ENCODE results near the gene SCART1.
"Not testable (repeated sequence)": the region's sequence is repeated elsewhere in the genome, so short reads cannot be mapped to it uniquely, and the experiment has no call there.

Gene SCART1

DNA sequence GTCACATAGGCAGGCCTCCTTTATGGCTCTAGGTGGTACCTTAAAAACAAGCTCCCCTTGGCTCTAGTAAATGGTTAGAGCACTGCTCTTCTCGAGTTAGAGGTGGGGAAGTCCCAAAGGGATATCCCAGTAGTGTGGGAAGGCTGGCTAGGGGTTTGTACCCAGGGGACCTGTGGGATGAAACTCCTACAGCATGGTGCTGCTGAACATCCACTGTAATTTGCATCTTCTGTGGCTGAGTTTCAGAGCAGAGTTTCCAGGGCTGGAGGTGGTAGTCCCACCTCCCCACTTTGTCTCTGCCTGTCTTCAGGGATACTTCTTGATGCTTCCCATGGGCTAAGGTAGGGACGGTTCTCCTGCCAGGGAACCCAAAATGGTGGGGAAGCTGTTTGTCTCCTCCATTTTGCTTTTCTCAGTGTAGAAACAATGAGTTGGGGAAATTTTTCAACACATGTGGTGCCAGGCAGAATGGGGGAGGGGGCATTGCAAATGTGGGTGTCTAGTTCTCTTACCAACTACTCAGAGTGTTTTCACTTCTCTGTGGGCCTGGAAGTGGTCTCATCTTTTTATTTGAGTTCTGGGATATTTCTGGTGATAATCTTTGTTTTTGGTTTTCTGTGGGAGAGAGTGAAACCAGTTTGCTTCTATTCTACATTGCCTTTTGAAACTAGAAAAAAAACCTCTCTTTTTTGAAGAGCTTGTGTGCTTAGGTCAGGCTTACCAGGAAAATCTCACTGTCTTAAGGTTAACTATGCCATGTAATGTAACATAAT is 36.3 kb downstream of the SCART1 start:
- Mint-ChIP-seq H3K36me3 (ENCODE audit: low read depth) (peaks cover 1% of the 10 kb centered on the region), H3K27ac (no peak overlapping the region), H3K4me1 (ENCODE audit: low read depth) (no peaks in the 10 kb centered on the region), H3K9me3 (peaks cover 36% of the 10 kb centered on the region), H3K27me3 (ENCODE audit: low read depth) (peaks cover 10% of the 10 kb centered on the region), H3K4me3 (no peak overlapping the region)

DNA sequence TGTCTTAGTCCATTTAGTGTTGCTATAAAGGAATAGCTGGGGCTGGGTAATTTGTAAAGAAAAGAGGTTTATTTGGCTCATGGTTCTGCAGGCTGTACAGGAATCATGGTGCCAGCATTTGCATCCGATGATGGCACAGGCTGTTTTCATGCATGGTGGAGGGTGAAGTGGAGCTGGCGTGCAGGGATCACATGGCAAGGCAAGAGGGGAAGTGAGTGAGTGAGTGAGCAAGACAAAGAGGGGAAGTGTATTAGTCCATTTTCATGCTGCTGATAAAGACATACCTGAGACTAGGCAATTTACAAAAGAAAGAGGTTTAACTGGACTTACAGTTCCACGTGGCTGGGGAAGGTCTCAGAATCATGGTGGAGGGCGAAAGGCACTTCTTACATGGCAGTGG is 39.8 kb downstream of the SCART1 start:
- H3K4me1 Mint-ChIP-seq (ENCODE audit: low read depth); H3K9me3 Mint-ChIP-seq: not testable (repeated sequence)

DNA sequence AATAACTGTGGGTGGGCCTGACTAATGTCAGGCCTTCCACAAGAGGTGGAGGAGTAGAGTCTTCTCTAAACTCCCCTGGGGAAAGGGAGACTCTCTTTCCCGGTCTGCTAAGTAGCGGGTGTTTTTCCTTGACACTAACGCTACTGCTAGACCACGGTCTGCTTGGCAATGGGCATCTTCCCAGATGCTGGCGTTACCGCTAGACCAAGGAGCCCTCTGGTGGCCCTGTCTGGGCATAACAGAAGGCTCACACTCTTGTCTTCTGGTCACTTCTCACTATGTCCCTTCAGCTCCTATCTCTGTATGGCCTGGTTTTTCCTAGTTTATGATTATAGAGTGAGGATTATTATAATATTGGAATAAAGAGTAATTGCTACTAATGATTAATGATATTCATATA is 43.6 kb downstream of the SCART1 start:
- not testable (repeated sequence) for H3K36me3 Mint-ChIP-seq (ENCODE audit: low read depth); H3K9me3 Mint-ChIP-seq; H3K4me1 Mint-ChIP-seq (ENCODE audit: low read depth); H3K27ac Mint-ChIP-seq; H3K27me3 Mint-ChIP-seq (ENCODE audit: low read depth); H3K4me3 Mint-ChIP-seq

More for the DNA sequence above, 39.8 kb downstream of the SCART1 start:
- not testable (repeated sequence) for H3K27ac Mint-ChIP-seq; H3K36me3 Mint-ChIP-seq (ENCODE audit: low read depth); H3K27me3 Mint-ChIP-seq (ENCODE audit: low read depth); H3K4me3 Mint-ChIP-seq

DNA sequence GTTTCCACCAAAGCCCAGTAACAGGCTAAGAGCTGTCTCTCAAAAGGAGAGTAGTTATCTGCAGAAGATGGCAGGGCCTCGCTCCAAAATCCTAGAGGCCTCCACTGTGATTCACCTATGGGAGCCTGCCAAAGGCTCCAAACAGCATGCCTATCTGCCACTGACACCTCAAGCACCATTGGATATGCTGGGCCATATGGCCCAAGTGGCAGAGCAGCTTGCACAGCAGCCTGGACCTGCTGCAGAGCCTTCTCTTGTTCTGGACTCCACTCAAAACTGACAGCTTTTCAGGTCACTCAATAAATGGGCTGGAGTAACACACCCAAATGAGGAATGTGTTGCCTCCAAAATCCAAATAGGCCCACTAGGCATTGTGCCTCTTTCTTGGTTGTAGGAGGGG is 45.4 kb downstream of the SCART1 start:
- H3K27me3 Mint-ChIP-seq (ENCODE audit: low read depth); H3K4me1 Mint-ChIP-seq (ENCODE audit: low read depth); H3K27ac Mint-ChIP-seq; H3K9me3 Mint-ChIP-seq; H3K36me3 Mint-ChIP-seq (ENCODE audit: low read depth); H3K4me3 Mint-ChIP-seq: not testable (repeated sequence)

DNA sequence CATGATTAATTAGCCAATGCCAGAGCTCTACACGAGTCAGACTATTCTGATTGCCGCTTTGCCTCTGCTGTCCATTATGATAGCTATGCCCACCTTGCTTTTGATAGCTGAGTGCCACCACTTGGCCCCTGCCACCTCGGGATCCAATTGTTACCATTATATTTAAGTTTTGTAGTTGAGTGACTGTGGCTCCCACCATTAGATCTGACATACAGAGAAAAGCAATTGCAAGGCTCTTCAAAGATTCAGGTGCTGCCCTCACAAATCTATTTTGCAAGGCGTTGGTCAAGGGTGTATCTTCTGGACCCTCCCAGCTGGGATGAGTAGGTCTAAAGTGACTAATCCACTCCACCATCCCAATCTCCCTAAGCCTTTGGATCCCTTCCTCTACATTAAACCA is 47.2 kb downstream of the SCART1 start:
- H3K4me1 Mint-ChIP-seq (ENCODE audit: low read depth); H3K36me3 Mint-ChIP-seq (ENCODE audit: low read depth); H3K27me3 Mint-ChIP-seq (ENCODE audit: low read depth); H3K9me3 Mint-ChIP-seq; H3K4me3 Mint-ChIP-seq; H3K27ac Mint-ChIP-seq: not testable (repeated sequence)

DNA sequence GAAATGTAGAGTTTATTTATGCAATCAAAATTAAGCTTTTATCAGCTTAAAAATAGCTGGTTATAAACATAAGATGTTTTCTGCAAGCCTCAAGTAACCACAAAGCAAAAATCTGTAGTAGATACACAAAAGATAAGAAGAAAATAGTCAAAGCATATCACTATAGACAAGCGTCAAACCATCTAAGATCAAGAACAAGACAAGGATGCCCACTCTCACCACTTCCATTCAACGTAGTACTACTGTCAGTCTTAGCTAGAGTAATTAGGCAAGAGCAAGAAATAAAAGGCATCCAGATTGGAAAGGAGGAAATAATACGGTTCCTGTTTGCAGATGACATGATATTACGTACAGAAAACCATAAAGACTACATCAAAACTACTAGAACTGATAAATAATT is 56.0 kb downstream of the SCART1 start:
- peaks cover 2% of the 10 kb centered on the region for H3K36me3 Mint-ChIP-seq (ENCODE audit: low read depth)
- no peak overlapping the region for H3K4me3 Mint-ChIP-seq
- H3K4me1 Mint-ChIP-seq (ENCODE audit: low read depth): no peaks in the 10 kb centered on the region
- H3K9me3 Mint-ChIP-seq: peaks cover 12% of the 10 kb centered on the region
- H3K27me3 Mint-ChIP-seq (ENCODE audit: low read depth): peaks cover 31% of the 10 kb centered on the region
- H3K27ac Mint-ChIP-seq: no peak overlapping the region

DNA sequence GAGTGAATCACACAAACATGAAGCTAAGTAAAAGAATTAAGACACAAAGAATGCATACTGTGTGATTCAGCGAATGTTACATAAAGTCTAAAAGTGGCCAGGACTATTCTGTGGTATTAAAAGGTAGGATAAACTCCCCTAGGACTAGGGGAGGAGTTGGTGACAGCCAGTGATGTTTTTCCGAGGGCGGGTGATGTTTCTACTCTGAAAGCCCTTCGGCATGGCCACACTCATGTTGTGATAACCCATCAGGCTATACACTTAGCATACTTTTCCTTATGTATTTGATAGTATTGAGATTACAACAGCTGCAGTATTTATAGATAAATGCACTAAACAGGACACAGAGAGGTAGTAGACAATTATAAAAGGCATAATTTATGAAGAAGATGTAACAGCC is 57.7 kb downstream of the SCART1 start:
- Mint-ChIP-seq H3K27me3 (ENCODE audit: low read depth) (peaks cover 34% of the 10 kb centered on the region), H3K27ac (no peak overlapping the region), H3K9me3 (peaks cover 12% of the 10 kb centered on the region), H3K4me3 (no peak overlapping the region), H3K36me3 (ENCODE audit: low read depth) (peaks cover 2% of the 10 kb centered on the region), H3K4me1 (ENCODE audit: low read depth) (no peaks in the 10 kb centered on the region)

DNA sequence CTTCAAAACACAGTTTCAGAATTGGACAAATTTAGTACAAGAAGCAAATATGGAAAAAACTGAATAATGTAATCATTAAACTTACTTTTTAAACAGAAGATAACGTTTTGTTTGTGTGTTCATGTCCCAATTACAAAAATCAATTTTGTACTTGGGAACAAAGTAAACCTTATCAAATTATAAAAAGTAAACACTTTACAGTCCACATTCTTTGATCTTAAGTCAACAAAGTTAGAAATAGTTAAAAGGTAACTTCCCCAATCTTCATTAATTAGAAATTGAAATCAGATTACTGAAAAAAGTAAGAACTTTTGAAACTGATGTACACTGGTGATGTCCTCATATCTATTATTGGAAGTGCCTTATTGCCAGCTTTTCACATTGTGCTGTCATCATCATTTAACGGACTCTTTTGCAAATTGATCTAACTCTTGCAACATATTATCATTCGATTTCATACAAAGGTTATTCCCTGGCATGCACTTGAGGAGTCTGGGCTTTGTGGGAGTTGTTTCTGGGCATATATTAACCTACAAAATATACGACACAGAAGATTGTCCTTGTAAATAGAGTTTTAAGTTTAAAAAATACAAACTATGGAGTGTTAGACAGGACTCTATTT is 58.3 kb downstream of the SCART1 start:
- Mint-ChIP-seq H3K9me3 (peaks cover 12% of the 10 kb centered on the region), H3K36me3 (ENCODE audit: low read depth) (peaks cover 2% of the 10 kb centered on the region), H3K27ac (no peak overlapping the region), H3K27me3 (ENCODE audit: low read depth) (peaks cover 39% of the 10 kb centered on the region), H3K4me1 (ENCODE audit: low read depth) (no peaks in the 10 kb centered on the region), H3K4me3 (no peak overlapping the region)

DNA sequence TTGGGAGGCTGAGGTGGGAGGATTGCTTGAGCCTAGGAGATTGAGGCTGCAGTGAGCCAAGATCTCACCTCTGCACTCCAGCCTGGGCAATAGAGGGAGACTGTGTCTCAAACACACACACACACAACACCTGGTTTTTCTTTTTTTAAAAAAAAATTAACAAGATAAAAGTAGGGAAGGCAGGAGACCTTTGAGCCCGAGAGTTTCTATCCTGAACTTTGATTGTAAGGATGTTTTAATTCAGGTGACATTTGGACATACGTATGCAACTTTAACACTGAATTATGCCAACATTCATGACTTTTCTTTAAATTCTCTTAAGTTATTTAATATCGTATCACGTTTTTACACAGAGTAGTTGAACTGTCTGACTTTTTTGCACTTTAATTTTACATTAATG is 61.7 kb downstream of the SCART1 start:
- H3K36me3 Mint-ChIP-seq (ENCODE audit: low read depth): no peaks in the 10 kb centered on the region
- H3K27ac Mint-ChIP-seq: no peak overlapping the region
- peaks cover 2% of the 10 kb centered on the region for H3K4me1 Mint-ChIP-seq (ENCODE audit: low read depth)
- H3K4me3 Mint-ChIP-seq: no peak overlapping the region
- peaks cover 42% of the 10 kb centered on the region for H3K27me3 Mint-ChIP-seq (ENCODE audit: low read depth)
- peaks cover 7% of the 10 kb centered on the region for H3K9me3 Mint-ChIP-seq

DNA sequence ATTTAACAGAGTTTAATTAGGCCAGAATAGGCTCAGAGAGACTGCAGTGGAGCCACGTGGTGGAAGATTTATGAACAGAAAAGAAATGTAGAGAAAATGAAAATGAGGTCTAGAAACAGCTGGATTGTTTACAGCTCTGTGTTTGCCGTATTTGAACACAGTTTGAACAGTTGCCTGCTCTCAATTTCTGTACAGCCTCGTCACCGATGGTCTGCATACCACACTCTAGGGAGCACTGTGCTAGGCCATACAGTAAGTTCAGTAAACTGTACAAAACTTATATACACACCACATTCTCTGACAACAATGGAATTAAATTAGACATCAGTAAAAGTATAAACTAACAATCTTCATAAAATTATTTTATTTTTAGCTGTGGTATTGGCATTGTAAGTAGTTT is 62.3 kb downstream of the SCART1 start:
- H3K27ac Mint-ChIP-seq: no peak overlapping the region
- H3K9me3 Mint-ChIP-seq: peaks cover 4% of the 10 kb centered on the region
- H3K4me3 Mint-ChIP-seq: no peak overlapping the region
- H3K27me3 Mint-ChIP-seq (ENCODE audit: low read depth): peaks cover 43% of the 10 kb centered on the region
- H3K4me1 Mint-ChIP-seq (ENCODE audit: low read depth): peaks cover 5% of the 10 kb centered on the region
- H3K36me3 Mint-ChIP-seq (ENCODE audit: low read depth): no peaks in the 10 kb centered on the region

DNA sequence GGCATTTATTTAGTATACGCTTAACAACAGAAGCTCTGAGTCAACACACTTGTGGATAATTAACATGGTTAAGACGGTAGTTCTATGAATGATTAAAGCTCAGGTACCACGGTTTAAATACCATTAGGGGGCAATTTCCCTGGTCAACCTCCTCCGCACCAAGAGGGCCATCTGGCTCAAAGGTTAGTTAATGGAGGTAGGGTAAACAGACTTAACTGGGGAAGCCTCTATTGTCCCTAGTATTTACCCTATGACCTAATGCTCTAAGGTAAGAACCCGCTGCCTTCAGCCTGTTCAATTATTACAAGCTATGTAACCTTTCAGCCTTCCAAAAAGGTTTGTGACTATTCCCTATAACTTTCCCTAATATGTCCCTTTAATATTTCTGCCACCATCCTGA is 64.8 kb downstream of the SCART1 start:
- peaks cover 44% of the 10 kb centered on the region for H3K27me3 Mint-ChIP-seq (ENCODE audit: low read depth)
- not testable (repeated sequence) for H3K27ac Mint-ChIP-seq; H3K36me3 Mint-ChIP-seq (ENCODE audit: low read depth); H3K4me3 Mint-ChIP-seq; H3K4me1 Mint-ChIP-seq (ENCODE audit: low read depth); H3K9me3 Mint-ChIP-seq
